GM18868 (cell line): ENCODE data around the gene DNPEP.

Source experiments
- ATAC-seq: cut with Tn5 transposase; IDR thresholded peaks from one replicate; pipeline ENCODE4 v1.9.1; 2021; ENCODE audit warnings: mild to moderate bottlenecking, moderate library complexity; ENCODE audit not compliant: unreplicated experiment

DNPEP gene

GRCh38 chr2:219387306-219388120, at the start of gene DNPEP:
Gene DNPEP, minus strand, starts transcription at chr2:219387912. Its CDS starts 118 bp downstream, at chr2:219387794.
- ATAC-seq: peak; percentile 62

GRCh38 chr2:219437141-219437540, 49.4 kb upstream of the DNPEP start:
- ATAC-seq: no peak

GRCh38 chr2:219436491-219436890, 48.8 kb upstream of the DNPEP start:
- no peak for ATAC-seq

GRCh38 chr2:219435701-219436100, 48.0 kb upstream of the DNPEP start:
- ATAC-seq: no peak

- ATAC-seq: no peak
Observed at GRCh38 chr2:219434718-219435525, 47.2 kb upstream of the DNPEP start, which contains the start of gene SPEG. Gene SPEG, plus strand, starts transcription at chr2:219434843. Its CDS starts 135 bp downstream, at chr2:219434978.

GRCh38 chr2:219434468-219434717, 46.7 kb upstream of the DNPEP start:
- no peak for ATAC-seq

- no peak for ATAC-seq
Observed at GRCh38 chr2:219433666-219434467, 46.2 kb upstream of the DNPEP start.

- no peak for ATAC-seq
Observed at GRCh38 chr2:219430633-219431615, 43.2 kb upstream of the DNPEP start.

GRCh38 chr2:219429958-219430606, 42.4 kb upstream of the DNPEP start:
- no peak for ATAC-seq

GRCh38 chr2:219428469-219428868, 40.8 kb upstream of the DNPEP start:
- ATAC-seq: no peak

- ATAC-seq: no peak
Observed at GRCh38 chr2:219426534-219427136, 38.9 kb upstream of the DNPEP start.

GRCh38 chr2:219426068-219426443, 38.3 kb upstream of the DNPEP start:
- no peak for ATAC-seq

GRCh38 chr2:219425238-219426067, 37.7 kb upstream of the DNPEP start:
- no peak for ATAC-seq

GRCh38 chr2:219423652-219424377, 36.1 kb upstream of the DNPEP start:
- no peak for ATAC-seq

- ATAC-seq: no peak
Observed at GRCh38 chr2:219422952-219423534, 35.3 kb upstream of the DNPEP start.

GRCh38 chr2:219421323-219421722, 33.6 kb upstream of the DNPEP start:
- ATAC-seq: no peak

GRCh38 chr2:219420687-219421086, 33.0 kb upstream of the DNPEP start:
- ATAC-seq: no peak
